Coronary artery (tissue), 2 donors: Measurements from ENCODE around the gene DOLPP1.

ENCODE experiments used
- DNase-seq: peaks from one replicate; pipeline ENCODE4 v3.0.0-alpha.2; 2017; ENCODE audit warnings: low spot score
- H3K27ac ChIP-seq, 2 donors: fragments of 200-600 bp; sonication (generic); one replicate each; pipeline ENCODE4 v1.5.1; 2016 to 2019
- H3K4me3 ChIP-seq: fragments of 200-600 bp; sonication (generic); 2 replicates; pipeline ENCODE4 v1.5.1; 2016; ENCODE audit warnings: mild to moderate bottlenecking, moderate library complexity
- TF ChIP-seq, protein P1 (sequence below): fragments of 200-600 bp; sonication (generic); IDR thresholded peaks from one replicate; pipeline ENCODE4 v1.5.1; 2019; ENCODE audit warnings: antibody characterized with exemption

DOLPP1 gene

GRCh38 chr9:129100383-129101169 is 19.7 kb downstream of the DOLPP1 start:
- Histone ChIP-seq H3K27ac (no peak overlapping the region), H3K4me3 (no peak overlapping the region)
- DNase-seq = no peak
- TF ChIP-seq, protein P1, sequence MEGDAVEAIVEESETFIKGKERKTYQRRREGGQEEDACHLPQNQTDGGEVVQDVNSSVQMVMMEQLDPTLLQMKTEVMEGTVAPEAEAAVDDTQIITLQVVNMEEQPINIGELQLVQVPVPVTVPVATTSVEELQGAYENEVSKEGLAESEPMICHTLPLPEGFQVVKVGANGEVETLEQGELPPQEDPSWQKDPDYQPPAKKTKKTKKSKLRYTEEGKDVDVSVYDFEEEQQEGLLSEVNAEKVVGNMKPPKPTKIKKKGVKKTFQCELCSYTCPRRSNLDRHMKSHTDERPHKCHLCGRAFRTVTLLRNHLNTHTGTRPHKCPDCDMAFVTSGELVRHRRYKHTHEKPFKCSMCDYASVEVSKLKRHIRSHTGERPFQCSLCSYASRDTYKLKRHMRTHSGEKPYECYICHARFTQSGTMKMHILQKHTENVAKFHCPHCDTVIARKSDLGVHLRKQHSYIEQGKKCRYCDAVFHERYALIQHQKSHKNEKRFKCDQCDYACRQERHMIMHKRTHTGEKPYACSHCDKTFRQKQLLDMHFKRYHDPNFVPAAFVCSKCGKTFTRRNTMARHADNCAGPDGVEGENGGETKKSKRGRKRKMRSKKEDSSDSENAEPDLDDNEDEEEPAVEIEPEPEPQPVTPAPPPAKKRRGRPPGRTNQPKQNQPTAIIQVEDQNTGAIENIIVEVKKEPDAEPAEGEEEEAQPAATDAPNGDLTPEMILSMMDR = no peak

- Histone ChIP-seq H3K4me3 (no peak overlapping the region), H3K27ac (no peak overlapping the region)
- DNase-seq = no peak
- TF ChIP-seq, protein P1 = no peak
These were observed 20.4 kb downstream of the DOLPP1 start for GRCh38 chr9:129101279-129101678.

GRCh38 chr9:129102095-129102525 is 21.2 kb downstream of the DOLPP1 start:
- TF ChIP-seq, protein P1 = no peak
- no peak overlapping the region for H3K4me3 ChIP-seq
- no peak overlapping the region for H3K27ac ChIP-seq

DNA sequence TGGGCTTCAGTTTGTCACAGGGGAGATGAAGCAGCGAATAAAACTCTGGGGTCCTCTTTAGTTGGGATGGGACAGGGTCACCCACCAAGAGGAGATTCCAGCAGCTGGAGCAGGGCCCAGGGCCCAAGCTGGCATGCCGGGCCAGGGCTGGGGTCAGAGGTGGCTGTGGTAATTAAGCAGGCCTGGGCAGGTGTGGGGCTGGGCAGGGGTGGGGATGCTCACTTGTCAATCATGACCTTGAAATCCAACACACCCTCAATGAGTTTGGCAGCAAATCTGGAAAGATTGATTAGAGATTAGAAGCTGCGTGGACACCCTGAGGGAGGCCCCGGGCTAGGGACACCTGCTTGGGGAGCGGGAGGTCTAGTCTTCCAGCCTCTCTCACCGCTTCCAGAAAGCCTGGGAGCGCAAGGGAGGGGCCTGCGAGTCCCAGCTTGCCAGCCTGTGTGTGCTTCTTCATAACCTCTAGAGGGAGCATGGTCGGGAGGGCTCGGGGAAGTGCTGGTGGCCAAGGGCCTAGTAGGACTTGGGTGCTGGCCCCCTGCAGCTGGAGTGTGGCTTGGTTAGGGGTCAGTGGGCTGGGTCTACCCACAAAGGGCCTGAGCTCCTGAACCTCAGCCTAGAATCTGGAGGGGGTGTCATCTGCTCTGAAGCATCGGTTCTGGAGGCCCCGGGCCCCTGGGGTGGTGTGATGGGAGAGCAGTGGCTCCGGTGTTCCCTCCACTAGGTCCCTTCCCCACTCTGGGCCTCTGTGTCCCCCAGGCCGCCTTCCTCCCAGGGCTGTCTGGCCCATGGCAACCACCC is 22.1 kb downstream of the DOLPP1 start:
- Histone ChIP-seq H3K27ac (no peak overlapping the region), H3K4me3 (no peak overlapping the region)
- TF ChIP-seq, protein P1 = no peak
- no peak for DNase-seq

More at GRCh38 chr9:129102095-129102525, 21.2 kb downstream of the DOLPP1 start:
- DNase-seq = no peak

DNA sequence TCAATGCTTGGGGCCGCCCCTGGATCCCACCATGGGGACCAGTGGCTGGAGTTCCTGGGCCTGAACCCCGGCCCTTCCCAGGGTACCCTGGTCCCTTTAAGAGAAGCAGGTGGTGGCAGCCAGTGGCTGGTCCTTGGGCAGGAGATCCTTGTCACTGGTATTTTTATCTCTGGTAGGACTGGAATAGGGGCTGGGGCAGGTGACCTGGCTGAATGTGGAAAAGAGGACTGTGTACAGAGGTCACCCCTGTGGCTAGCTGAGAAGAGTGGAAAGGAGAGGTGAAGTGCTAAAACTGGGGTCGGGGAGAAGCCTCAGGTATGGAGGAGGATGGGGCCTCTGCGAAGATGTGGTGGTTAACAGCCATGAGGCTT is 22.7 kb downstream of the DOLPP1 start:
- no peak for DNase-seq
- Histone ChIP-seq H3K27ac (no peak overlapping the region), H3K4me3 (no peak overlapping the region)
- TF ChIP-seq, protein P1 = no peak

DNA sequence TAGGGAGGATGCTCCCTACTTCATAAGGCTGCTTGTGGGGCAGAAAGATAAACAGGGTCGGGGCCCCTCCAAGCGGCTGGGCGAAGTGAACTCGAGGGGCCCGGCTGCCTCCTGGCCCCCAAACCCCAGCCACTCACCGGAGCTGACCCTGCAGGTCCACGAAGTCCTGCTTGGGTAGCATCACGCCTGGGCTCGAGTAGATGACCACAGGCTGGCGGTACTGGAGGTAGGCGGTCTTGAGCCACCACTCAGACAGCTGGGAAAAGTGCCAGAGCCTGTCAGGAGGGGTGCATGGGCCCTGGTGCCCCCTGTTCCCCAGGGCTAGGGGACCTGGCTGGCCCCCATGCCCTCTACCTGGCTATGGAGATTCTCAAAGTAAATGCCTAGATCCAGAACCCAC is 23.1 kb downstream of the DOLPP1 start:
- no peak overlapping the region for H3K4me3 ChIP-seq
- TF ChIP-seq, protein P1 = no peak
- no peak for DNase-seq
- H3K27ac ChIP-seq = no peak overlapping the region
